ENCODE data around the gene FGB.

- TF ChIP-seq EZH2 (IDR thresholded peaks at IDR 0.05) = no peak
- TF ChIP-seq, protein P1, sequence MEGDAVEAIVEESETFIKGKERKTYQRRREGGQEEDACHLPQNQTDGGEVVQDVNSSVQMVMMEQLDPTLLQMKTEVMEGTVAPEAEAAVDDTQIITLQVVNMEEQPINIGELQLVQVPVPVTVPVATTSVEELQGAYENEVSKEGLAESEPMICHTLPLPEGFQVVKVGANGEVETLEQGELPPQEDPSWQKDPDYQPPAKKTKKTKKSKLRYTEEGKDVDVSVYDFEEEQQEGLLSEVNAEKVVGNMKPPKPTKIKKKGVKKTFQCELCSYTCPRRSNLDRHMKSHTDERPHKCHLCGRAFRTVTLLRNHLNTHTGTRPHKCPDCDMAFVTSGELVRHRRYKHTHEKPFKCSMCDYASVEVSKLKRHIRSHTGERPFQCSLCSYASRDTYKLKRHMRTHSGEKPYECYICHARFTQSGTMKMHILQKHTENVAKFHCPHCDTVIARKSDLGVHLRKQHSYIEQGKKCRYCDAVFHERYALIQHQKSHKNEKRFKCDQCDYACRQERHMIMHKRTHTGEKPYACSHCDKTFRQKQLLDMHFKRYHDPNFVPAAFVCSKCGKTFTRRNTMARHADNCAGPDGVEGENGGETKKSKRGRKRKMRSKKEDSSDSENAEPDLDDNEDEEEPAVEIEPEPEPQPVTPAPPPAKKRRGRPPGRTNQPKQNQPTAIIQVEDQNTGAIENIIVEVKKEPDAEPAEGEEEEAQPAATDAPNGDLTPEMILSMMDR (IDR thresholded peaks at IDR 0.05) = no peak
Observed at GRCh38 chr4:154564311-154564710, 1.5 kb downstream of the FGB start.
